ENCODE results near the gene MCTP2. TPM values are rescaled to one million over a fixed set of nuclear protein-coding genes. Genes with fewer than 3 reads are reported as not detected.

Gene MCTP2
- total RNA-seq, 1 experiment from 2014 or later: 10.1 TPM

DNA sequence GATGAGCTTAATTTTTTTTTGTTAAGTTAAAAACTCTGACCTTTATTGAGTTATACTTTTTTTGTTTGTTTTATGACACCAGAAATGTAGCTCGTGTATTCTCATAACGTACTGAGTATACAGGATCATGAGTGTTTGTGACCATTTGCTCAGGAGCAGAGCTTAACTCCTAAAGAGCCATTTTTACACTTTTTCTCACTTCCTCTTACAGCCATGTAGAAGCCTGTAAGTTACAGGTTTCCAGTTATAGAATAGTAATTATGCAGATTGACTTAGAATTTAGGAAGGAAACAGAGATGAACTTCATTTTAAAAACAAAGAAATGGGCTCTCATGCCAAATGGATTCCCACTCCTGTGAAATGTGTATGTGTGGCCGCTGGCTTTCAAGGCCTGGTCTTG lies 151.7 kb downstream of the MCTP2 start:
- DNase-seq: no peak
- Histone ChIP-seq H3K36me3 (no peaks in the 10 kb centered on the region), H3K4me3 (no peak overlapping the region), H3K9me3 (no peaks in the 10 kb centered on the region), H3K27me3 (no peaks in the 10 kb centered on the region)

DNA sequence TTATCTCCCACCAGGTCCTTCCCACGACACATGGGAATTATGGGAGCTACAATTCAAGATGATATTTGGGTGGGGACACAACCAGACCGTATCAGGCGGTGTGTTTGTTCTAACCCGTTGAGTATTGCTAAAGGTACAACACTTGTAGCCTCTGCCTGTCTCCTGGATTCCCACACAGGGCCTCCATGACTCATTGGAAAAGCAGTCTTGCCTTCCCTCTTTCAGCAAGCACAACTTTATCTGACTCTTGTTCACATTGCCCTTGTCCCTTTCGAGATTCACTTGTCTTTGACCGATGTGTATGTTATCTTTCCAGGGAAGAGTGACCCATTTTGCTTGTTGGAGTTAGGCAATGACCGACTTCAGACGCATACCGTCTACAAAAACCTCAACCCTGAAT lies 152.3 kb downstream of the MCTP2 start:
- DNase-seq: no peak
- no peaks in the 10 kb centered on the region for H3K27me3 ChIP-seq
- no peak overlapping the region for H3K4me3 ChIP-seq
- no peaks in the 10 kb centered on the region for H3K9me3 ChIP-seq
- no peaks in the 10 kb centered on the region for H3K36me3 ChIP-seq

DNA sequence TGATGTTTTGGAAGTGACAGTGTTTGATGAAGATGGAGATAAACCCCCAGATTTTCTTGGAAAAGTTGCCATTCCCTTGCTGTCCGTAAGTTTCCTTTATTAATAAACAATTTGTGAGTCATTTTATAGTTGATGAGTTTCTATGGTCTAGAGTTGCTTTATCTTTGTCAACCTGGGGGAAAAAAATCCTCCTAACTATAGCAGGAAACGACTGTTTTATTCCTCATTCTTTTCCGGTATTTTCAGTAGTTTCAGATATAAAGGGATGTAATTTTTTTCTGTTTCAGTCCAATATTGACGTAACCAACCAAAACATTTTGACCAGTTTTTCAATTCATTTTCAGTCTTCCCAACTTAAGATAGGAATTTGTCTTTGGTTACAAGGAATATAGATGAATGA lies 154.1 kb downstream of the MCTP2 start:
- Histone ChIP-seq H3K4me3 (no peak overlapping the region), H3K9me3 (no peaks in the 10 kb centered on the region), H3K27me3 (no peaks in the 10 kb centered on the region), H3K36me3 (no peaks in the 10 kb centered on the region)
- no peak for DNase-seq

DNA sequence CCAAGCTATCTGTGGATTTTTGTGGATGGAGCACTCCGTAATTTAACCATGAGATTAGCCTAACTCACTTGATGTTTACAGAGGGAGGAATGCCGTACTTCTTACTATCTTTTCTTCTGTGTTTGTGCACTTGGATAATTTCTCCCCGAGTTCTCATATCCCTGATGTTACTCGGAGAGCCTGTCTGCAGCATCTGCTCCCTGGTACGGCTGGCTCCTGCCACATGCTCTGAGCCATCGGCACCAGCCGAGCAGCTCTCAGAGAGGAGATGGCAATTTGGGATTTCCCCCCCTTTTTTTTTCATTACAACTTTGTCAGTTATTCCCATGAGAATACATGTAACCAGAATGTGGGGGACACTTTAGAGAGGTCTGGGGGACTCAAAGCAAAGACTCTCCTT lies 155.0 kb downstream of the MCTP2 start:
- Histone ChIP-seq H3K9me3 (no peaks in the 10 kb centered on the region), H3K36me3 (no peaks in the 10 kb centered on the region), H3K4me3 (no peak overlapping the region), H3K27me3 (no peaks in the 10 kb centered on the region)
- DNase-seq: no peak

DNA sequence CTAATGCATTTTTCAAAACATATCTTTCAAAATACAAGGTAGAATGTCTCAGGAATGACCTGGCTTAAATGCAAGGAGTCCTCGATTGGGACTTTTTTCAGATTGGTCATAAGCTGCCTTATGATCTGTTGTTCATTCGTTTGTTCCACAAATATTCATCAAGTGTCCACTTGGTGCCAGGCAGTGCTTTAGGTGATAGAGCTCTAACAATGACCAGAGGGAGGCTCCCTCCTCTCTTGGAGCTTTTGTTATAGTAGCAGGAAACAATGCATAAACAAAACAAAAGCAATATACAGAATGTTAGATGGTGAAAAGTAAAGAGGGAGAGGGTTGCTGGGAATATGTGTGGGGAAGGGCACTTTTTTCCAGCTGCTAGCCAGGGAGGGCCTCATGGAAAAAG lies 156.1 kb downstream of the MCTP2 start:
- no peak overlapping the region for H3K4me3 ChIP-seq
- DNase-seq: no peak
- no peaks in the 10 kb centered on the region for H3K9me3 ChIP-seq
- H3K36me3 ChIP-seq: no peaks in the 10 kb centered on the region
- no peaks in the 10 kb centered on the region for H3K27me3 ChIP-seq

DNA sequence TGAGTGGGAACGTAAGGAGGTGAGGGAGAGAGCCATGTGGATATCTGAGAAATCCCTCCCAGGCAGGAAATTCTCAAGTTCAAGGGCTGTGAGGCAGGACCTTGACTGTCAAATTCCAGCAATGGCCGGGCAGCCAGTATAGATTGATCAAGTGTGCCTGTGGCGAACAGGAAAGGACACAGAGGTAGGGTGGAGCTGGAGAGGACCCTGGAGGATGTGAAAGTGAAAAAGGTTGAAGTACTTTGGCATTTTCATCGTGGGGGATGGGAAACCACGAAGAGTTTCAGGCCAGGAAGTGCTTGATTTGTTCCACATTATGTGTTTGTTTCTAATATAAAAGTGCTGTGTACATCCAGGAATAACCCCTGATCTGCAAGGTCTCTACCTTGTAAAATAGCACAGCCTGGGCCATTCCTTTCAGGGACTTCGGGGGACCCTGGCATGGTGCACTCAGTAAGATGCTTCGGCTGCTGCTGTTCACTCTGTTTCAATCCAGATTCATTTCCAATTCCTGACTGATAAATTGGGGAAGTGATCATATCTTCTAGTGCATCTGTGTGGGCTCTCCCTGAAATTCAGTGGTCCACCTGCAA lies 156.6 kb downstream of the MCTP2 start:
- DNase-seq: no peak
- Histone ChIP-seq H3K27me3 (no peaks in the 10 kb centered on the region), H3K4me3 (no peak overlapping the region), H3K9me3 (no peaks in the 10 kb centered on the region), H3K36me3 (no peaks in the 10 kb centered on the region)

DNA sequence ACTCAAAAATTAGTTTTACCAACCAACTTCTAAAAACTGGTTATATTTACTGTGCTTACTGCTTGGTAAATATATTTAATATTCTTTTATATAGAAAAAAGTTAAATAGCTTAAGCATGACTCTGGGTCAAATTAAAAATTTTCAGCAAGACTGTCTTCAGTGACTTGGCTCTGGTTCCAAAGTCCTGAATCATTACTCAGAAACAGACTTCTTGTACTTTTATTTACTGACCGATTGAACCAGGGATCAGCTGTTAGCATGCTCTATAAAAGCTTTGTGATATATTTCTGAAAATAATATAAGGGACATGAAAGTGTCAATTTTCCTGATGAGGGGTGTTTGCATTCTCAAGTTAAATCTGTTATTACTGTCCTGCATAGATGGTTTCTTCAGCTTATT lies 164.3 kb downstream of the MCTP2 start:
- H3K4me3 ChIP-seq: no peak overlapping the region
- no peak for DNase-seq
- no peaks in the 10 kb centered on the region for H3K36me3 ChIP-seq
- no peaks in the 10 kb centered on the region for H3K27me3 ChIP-seq
- no peaks in the 10 kb centered on the region for H3K9me3 ChIP-seq

DNA sequence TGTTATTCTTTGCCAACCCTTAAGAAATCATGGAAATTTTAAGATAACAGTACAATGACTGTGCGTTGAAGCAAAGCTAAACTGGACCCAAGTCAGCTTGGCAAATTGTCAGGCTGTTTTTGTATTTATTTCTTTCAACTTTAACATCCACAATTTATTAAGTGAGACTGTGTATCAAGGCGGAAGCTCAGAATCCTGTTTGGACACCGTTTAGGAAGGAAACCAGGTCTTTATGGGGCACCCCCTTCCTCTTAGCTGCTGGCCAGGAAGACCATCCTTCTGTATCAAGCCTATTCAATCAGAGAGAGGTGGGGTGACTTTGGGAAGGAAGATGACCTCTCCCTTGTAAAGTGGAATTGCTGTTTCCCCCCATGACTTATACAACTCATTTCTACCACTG lies 166.0 kb downstream of the MCTP2 start:
- Histone ChIP-seq H3K36me3 (no peaks in the 10 kb centered on the region), H3K9me3 (no peaks in the 10 kb centered on the region), H3K4me3 (no peak overlapping the region), H3K27me3 (no peaks in the 10 kb centered on the region)
- no peak for DNase-seq

DNA sequence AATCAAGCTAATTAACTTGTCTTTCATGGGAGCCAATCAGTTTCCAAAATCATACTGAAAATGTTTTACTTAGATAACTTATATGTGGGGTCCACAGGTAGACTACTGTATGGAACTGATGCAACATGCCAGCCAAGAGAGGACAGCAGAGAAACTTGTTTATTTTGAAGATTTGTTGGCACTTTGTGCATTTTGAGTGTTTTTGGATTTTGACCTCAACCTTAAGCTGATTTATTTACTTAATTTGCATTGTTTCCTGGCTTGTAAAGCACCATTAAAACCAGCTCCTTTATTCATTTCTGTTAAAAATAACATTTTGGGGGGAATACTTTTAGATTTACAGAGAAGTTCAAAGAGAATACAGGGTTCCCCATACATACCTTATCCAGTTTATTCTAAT lies 166.6 kb downstream of the MCTP2 start:
- Histone ChIP-seq H3K4me3 (no peak overlapping the region), H3K9me3 (no peaks in the 10 kb centered on the region), H3K27me3 (no peaks in the 10 kb centered on the region), H3K36me3 (no peaks in the 10 kb centered on the region)
- no peak for DNase-seq

DNA sequence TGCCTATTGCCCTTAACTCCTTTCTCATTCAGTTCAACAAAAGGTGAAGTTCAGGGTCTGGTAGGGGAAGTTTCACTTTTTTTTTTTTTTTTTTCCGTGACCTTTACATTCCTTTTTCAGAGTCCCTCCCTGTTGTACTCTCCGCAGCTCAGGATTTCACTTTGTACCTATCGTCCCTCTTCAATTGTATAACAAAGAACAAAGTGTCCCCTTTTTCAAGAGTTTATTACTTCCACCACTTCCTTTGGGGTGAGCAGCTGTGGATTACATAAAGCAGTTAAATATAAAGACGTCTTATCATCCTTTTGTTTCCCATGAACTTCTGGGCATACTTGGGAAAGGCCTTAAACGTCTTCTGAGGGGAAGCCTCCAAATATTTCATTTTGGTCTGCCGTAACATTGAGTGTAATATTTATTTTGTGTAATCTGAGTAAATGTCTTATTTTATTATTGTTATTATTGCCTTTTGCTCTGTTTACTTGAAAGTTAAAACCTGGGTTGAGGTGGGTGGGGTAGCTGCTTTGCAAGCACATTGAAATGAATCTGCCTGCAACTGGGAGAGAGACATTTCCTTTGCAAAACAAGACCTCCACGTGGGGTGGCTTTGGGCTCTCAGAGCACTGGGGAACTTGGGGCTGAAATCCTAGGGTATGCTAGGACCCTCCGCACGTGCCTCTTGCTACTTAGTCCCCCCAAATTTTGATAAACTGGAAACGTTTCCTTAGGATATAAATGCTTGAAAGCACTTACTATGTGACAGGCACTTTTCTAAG lies 169.4 kb downstream of the MCTP2 start:
- H3K27me3 ChIP-seq: no peaks in the 10 kb centered on the region
- no peaks in the 10 kb centered on the region for H3K36me3 ChIP-seq
- H3K4me3 ChIP-seq: no peak overlapping the region
- no peak for DNase-seq
- H3K9me3 ChIP-seq: no peaks in the 10 kb centered on the region

DNA sequence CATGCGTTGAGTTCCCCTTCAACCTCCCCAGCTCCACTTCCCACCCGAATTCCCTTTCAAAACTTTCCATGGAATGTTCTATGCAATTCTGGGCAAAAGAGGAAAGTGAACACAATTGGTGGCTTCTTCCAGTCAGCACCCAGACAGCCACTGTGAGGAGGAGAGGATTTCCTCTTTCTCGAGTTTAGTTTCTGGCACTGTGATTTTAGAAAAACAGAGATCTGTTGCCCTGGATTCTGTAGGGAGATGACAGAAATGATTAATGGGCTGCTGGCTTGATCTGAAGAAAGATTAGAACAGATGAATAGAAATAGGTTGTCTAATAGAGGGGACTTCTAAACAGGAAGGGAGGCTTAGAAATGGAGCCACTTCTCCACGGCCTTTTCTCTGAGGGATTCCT lies 172.0 kb downstream of the MCTP2 start:
- DNase-seq: no peak
- H3K27me3 ChIP-seq: no peaks in the 10 kb centered on the region
- no peaks in the 10 kb centered on the region for H3K36me3 ChIP-seq
- no peaks in the 10 kb centered on the region for H3K9me3 ChIP-seq
- H3K4me3 ChIP-seq: no peak overlapping the region

DNA sequence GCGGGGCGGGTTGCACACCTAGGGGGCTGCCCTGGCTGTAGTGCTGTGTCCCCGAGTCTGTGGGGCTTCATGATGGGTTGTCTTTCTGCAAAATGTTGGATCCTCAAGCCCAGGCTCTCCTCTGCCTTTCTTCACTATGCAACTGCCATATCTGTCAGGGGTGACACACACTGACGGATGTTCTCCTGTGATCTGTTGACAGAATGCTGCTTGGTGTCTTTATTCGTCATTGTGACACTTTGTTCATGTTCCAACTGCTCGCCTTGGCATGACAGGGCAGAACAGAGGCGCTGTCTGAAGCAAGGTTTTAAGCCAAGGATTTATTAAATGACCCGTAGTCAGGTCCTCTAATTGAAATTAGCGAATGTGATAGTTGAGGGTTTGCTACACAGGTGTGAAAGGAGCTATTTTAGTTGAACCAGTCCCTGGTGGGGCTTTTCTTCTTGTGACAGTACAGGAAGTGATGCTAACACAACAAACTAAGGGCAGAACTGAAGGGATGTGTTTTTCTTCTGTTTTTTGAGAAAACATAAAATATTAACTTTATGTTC lies 173.4 kb downstream of the MCTP2 start:
- H3K4me3 ChIP-seq: no peak overlapping the region
- H3K9me3 ChIP-seq: no peaks in the 10 kb centered on the region
- H3K36me3 ChIP-seq: no peaks in the 10 kb centered on the region
- no peaks in the 10 kb centered on the region for H3K27me3 ChIP-seq
- no peak for DNase-seq

DNA sequence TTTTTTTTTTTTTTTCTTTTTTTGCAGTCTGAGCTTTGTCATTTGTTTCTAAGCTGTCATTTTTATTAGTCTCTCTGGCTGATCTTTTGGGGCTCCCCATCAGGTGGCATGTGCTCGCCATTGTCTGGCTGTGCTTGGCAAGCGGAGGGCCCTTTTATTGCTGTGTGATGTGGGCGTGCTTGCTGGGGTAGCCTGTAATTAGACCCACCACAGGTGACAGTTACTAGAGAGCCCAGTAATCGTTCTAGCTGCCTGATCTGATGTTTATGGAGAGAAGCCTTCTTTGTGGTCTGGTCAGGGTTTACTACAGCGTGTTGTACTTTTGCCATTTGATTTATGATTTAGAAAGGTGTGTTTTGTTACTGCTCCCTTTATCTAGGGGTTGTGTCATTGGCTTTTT lies 179.9 kb downstream of the MCTP2 start:
- Histone ChIP-seq H3K4me3 (no peak overlapping the region), H3K27me3 (no peaks in the 10 kb centered on the region), H3K36me3 (no peaks in the 10 kb centered on the region), H3K9me3 (no peaks in the 10 kb centered on the region)
- no peak for DNase-seq

DNA sequence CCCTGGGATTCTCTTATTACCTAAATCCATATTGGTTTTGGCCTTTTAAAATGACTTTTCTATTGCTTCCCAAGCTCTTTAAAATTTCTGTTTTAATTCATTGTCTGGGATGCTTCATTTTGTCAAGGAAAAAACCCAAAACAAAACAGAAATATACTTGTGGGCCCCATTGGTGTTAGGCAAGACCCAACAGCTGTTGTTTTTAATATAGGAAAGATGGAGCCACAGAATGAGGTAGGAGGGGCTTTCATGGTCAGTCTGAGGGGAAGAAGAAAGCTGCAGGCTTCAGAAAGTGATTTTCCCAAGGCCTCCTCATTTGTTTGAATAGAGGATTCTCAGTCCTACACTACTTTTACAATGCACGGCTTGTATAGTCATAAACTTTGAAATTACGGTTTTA lies 180.5 kb downstream of the MCTP2 start:
- H3K9me3 ChIP-seq: no peaks in the 10 kb centered on the region
- H3K27me3 ChIP-seq: no peaks in the 10 kb centered on the region
- H3K36me3 ChIP-seq: no peaks in the 10 kb centered on the region
- no peak overlapping the region for H3K4me3 ChIP-seq
- no peak for DNase-seq

DNA sequence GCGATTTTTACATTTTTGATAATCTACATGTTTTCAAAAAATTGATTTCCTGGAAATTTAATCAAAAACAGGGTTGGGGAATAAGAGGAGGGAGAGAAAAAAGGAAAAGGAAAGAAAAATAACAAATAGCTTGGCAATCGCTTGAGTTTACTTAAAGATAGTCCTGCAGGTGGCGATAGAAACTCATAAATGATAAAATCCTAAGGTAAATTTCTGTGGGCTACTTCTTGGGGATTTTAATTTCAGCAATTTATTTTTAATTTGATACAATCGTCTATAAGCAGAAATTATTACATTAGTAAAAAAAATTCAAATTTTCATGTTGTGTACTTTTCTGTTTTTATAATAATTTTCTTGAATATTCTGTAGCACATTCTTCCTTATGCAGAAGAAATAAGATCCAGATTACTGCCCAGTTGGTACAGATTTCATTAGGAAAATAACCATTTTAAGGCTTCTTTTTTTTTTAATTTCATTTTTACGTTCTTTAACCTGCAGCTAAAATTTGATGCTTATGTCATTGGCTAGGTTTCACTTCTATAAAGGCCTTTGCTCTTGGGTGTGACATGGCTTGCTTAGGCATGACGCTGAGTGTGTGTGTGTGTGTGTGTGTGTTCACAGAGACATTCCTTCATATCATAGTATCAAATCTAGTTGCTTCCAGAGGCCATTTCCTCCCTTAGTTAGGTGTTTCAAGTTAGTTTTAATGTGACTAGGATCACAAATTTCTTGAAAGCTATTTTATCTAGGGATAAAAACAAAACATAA lies 181.8 kb downstream of the MCTP2 start:
- H3K27me3 ChIP-seq: no peaks in the 10 kb centered on the region
- H3K4me3 ChIP-seq: no peak overlapping the region
- no peaks in the 10 kb centered on the region for H3K9me3 ChIP-seq
- no peak for DNase-seq
- H3K36me3 ChIP-seq: no peaks in the 10 kb centered on the region

DNA sequence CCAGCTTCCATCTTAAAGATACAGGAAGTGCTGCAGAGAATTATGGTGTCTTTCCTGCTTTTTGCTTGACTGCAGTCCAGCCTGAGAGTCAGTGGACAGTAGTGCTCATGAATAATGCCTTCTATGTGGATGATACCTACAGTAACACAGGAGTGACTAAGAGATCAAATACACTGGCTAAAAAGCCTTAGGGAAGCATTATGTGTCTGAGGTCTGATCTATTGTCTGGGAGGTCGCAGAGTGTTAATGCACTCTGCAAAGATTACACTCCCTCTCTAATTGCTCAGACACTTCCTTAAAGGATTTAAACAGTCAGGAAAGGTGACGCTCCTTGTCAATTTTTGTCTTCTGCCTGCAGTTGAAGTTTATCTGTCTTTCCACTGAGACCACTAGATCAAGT lies 183.6 kb downstream of the MCTP2 start:
- Histone ChIP-seq H3K27me3 (no peaks in the 10 kb centered on the region), H3K4me3 (no peak overlapping the region), H3K36me3 (no peaks in the 10 kb centered on the region), H3K9me3 (no peaks in the 10 kb centered on the region)
- no peak for DNase-seq

DNA sequence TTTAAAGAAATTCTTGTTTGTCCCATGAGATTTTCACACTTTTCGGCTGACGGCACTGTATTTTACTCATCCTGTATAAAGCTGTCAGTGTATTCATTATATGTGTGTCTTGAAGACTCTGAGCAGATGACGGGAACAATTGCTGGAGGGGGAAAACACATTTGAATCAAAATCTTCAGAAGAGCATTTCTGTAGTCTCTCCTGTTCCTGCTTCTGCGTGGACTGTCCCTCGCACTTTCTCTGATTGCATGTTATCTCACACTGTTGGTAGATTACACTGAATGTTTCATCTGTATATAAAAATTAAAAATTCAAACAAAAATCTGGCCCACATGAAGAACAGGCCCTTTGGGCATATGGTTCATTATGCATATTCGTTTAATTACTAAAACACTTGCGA lies 184.9 kb downstream of the MCTP2 start:
- Histone ChIP-seq H3K36me3 (no peaks in the 10 kb centered on the region), H3K27me3 (no peaks in the 10 kb centered on the region), H3K9me3 (no peaks in the 10 kb centered on the region), H3K4me3 (no peak overlapping the region)
- DNase-seq: no peak
